ENCODE data around the gene USP34.

DNA sequence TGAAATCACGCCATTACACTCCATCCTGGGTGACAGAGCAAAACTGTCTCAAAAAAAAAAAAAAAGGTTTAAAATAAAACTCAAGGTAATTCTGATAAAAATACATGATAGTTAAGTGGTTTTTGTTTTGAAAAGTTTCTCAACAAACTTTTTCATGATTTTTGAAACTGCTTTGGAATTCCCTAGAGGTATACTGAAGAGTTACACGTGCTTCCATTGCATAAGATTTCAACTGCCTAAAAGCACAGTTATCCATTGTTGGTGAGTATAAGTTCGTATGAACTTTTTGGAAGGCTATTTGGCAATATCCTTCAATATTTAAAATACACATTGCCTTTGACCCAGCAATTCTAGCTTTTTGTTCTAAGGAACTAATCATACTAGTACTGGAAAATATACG is 74.9 kb downstream of the USP34 start:
- TF ChIP-seq, protein P1, sequence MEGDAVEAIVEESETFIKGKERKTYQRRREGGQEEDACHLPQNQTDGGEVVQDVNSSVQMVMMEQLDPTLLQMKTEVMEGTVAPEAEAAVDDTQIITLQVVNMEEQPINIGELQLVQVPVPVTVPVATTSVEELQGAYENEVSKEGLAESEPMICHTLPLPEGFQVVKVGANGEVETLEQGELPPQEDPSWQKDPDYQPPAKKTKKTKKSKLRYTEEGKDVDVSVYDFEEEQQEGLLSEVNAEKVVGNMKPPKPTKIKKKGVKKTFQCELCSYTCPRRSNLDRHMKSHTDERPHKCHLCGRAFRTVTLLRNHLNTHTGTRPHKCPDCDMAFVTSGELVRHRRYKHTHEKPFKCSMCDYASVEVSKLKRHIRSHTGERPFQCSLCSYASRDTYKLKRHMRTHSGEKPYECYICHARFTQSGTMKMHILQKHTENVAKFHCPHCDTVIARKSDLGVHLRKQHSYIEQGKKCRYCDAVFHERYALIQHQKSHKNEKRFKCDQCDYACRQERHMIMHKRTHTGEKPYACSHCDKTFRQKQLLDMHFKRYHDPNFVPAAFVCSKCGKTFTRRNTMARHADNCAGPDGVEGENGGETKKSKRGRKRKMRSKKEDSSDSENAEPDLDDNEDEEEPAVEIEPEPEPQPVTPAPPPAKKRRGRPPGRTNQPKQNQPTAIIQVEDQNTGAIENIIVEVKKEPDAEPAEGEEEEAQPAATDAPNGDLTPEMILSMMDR (conservative IDR thresholded peaks at IDR 0.05 in 1 of 2, IDR thresholded peaks at IDR 0.05 in 1 of 2; ENCODE audit: extremely low read depth in 1 of 2, insufficient read depth in 1 of 2, low read depth in 1 of 2, low read length in 2 of 2) = no peak
- TF ChIP-seq EZH2 (IDR thresholded peaks at IDR 0.05; ENCODE audit: borderline replicate concordance, low read length) = no peak

All from mammary epithelial cell (primary cell).